ENCODE data around the gene PXYLP1.
A peak's percentile ranks its signal among the peaks of the same experiment; 100 is the strongest.

PXYLP1 gene

GRCh38 chr3:141328286-141329166, 96.9 kb downstream of the PXYLP1 start:
- no peak for DNase-seq

- DNase-seq = no peak
Observed at GRCh38 chr3:141330235-141330634, 98.6 kb downstream of the PXYLP1 start.

GRCh38 chr3:141330718-141331376, 99.2 kb downstream of the PXYLP1 start:
- DNase-seq = peak in 1 of 4 experiments; percentile 17

- peak; percentile 81 to 94 (median 84) for DNase-seq
Observed at GRCh38 chr3:141331377-141332318, 100.0 kb downstream of the PXYLP1 start.

- no peak for DNase-seq
Observed at GRCh38 chr3:141332416-141332815, 100.8 kb downstream of the PXYLP1 start.

GRCh38 chr3:141333836-141334626, 102.4 kb downstream of the PXYLP1 start:
- peak in 1 of 4 experiments; percentile 38 for DNase-seq

- DNase-seq = no peak
Observed at GRCh38 chr3:141334627-141335250, 103.1 kb downstream of the PXYLP1 start.

GRCh38 chr3:141335531-141336061, 104.0 kb downstream of the PXYLP1 start:
- DNase-seq = no peak

GRCh38 chr3:141336672-141337522, 105.3 kb downstream of the PXYLP1 start:
- DNase-seq = peak; percentile 82 to 94 (median 86)

GRCh38 chr3:141337523-141337854, 105.9 kb downstream of the PXYLP1 start:
- no peak for DNase-seq

- DNase-seq = peak in 3 of 4 experiments; percentile 26 to 57 (median 39)
Observed at GRCh38 chr3:141337991-141338390, 106.4 kb downstream of the PXYLP1 start.

- DNase-seq = no peak
Observed at GRCh38 chr3:141338881-141339280, 107.3 kb downstream of the PXYLP1 start.

- peak in 3 of 4 experiments; percentile 30 to 63 (median 45) for DNase-seq
Observed at GRCh38 chr3:141341536-141341935, 109.9 kb downstream of the PXYLP1 start.

- DNase-seq = no peak
Observed at GRCh38 chr3:141342386-141342785, 110.8 kb downstream of the PXYLP1 start.

- DNase-seq = no peak
Observed at GRCh38 chr3:141343077-141343476, 111.5 kb downstream of the PXYLP1 start.

GRCh38 chr3:141343865-141344271, 112.2 kb downstream of the PXYLP1 start:
- no peak for DNase-seq
